SH-SY5Y (cell line): ENCODE data around the gene DNAJB14.

Experiments used
- GATA2 ChIP-seq: IDR thresholded peaks from 2 replicates; pipeline ENCODE4 v1.6.1; 2011; ENCODE audit warnings: mild to moderate bottlenecking, low read depth, low read length
- GATA3 ChIP-seq: IDR thresholded peaks from 2 replicates; pipeline ENCODE4 v1.6.1; 2011; ENCODE audit warnings: low read depth, mild to moderate bottlenecking, low read length, moderate library complexity

GRCh38 chr4:99855678-99856077, 90.7 kb downstream of the DNAJB14 start:
- TF ChIP-seq GATA2: no peak
- no peak for TF ChIP-seq GATA3
